ENCODE measurements around the gene GABBR1.

GABBR1 gene

GRCh38 chr6:29617782-29618554, 15.0 kb downstream of the GABBR1 start:
- no peak for DNase-seq

- no peak for DNase-seq
These were observed 21.6 kb downstream of the GABBR1 start for GRCh38 chr6:29611426-29611825.

GRCh38 chr6:29610540-29610939, 22.4 kb downstream of the GABBR1 start:
- DNase-seq = no peak

- DNase-seq = no peak
These were observed 24.9 kb downstream of the GABBR1 start for GRCh38 chr6:29608131-29608530.

- DNase-seq = no peak
These were observed 29.1 kb downstream of the GABBR1 start for GRCh38 chr6:29603930-29604329.

GRCh38 chr6:29603456-29603855, 29.5 kb downstream of the GABBR1 start:
- DNase-seq = no peak

- no peak for DNase-seq
These were observed 30.2 kb downstream of the GABBR1 start for GRCh38 chr6:29602564-29603361.

- DNase-seq = no peak
These were observed 34.7 kb downstream of the GABBR1 start for GRCh38 chr6:29598172-29598747.

- no peak for DNase-seq
These were observed 35.8 kb downstream of the GABBR1 start for GRCh38 chr6:29597184-29597583.

- DNase-seq = no peak
These were observed 36.5 kb downstream of the GABBR1 start for GRCh38 chr6:29596381-29596900.

- no peak for DNase-seq
These were observed 39.7 kb downstream of the GABBR1 start for GRCh38 chr6:29593199-29593855.

- DNase-seq = no peak
These were observed 41.3 kb downstream of the GABBR1 start for GRCh38 chr6:29591677-29592076.

- peak; percentile 9 for DNase-seq
These were observed 42.7 kb downstream of the GABBR1 start for GRCh38 chr6:29590218-29590808.

GRCh38 chr6:29589423-29590048, 43.4 kb downstream of the GABBR1 start:
- peak; percentile 18 for DNase-seq

GRCh38 chr6:29584821-29585220, 48.2 kb downstream of the GABBR1 start, which contains the start of gene OR2H2:
Gene OR2H2 (plus strand): TSS chr6:29585121. CDS start chr6:29587945, 2,824 bp downstream.
- no peak for DNase-seq

GRCh38 chr6:29577544-29577943, 55.4 kb downstream of the GABBR1 start:
- no peak for DNase-seq

- DNase-seq = no peak
These were observed 56.9 kb downstream of the GABBR1 start for GRCh38 chr6:29576056-29576455.

GRCh38 chr6:29567991-29568390, 65.0 kb downstream of the GABBR1 start:
- no peak for DNase-seq

- DNase-seq = no peak
These were observed 65.4 kb downstream of the GABBR1 start for GRCh38 chr6:29567541-29567940.

GRCh38 chr6:29566856-29567255, 66.1 kb downstream of the GABBR1 start:
- no peak for DNase-seq

- no peak for DNase-seq
These were observed 68.1 kb downstream of the GABBR1 start for GRCh38 chr6:29564875-29565274.

GRCh38 chr6:29563435-29563965, 69.5 kb downstream of the GABBR1 start:
- peak; percentile 2 for DNase-seq
